ENCODE measurements around the gene CTBS. TPM values are rescaled to one million over a fixed set of nuclear protein-coding genes. Genes with fewer than 3 reads are reported as not detected.

The CTBS gene
- total and polyA plus RNA-seq, 11 donors: 2.5 to 19.9 (median 7.7) TPM

DNA sequence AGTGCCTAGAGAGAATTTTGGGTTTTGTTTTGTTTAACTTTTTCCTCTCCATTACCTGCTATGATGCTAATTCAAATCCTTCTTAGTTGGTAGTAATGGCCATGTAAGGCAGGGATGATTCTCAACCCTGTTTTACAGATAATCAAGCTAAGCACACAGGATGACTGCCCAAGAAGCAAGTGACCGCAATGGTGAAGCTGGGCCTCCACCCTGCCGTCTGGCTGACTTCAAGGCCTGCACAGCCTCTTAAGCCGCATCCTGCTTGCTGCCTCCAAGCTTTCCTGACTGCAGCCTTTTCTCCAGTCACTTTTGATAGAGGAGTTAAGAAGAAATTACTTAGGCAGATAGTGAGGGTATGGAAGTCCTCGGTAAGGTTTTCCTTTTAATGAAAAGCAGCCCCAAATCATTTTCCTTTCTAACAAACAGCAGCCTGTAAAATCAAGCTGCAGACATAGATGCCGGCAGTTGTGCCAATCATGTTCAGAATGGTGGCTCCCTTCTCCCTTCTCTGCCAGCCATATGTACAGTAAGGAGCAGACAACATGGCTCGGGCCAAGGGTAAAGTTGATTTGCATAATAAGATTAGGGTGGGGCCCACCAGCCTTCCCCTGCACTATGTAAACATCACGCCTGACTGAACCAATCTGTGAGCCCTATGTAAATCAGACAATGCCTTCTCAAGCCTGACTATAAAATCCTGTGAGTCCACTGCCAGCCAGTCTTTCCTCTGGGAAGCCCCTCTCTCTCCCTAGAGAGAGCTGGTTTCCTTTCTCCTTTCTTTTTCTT is 8.8 kb upstream of the CTBS start:
- no peaks in the 10 kb centered on the region for H3K36me3 ChIP-seq
- intact Hi-C loops (cut with DNase I): loop anchor here in 2 of 10 donors (10.0 kb wide), 2 partner anchors 62 to 128 kb away; no protein-coding TSS in a partner anchor
- H3K27me3 ChIP-seq: no peaks in the 10 kb centered on the region
- peaks cover 0 to 18% (median 10%) of the 10 kb centered on the region in 12 donors for H3K4me1 ChIP-seq
- no peak for DNase-seq
- ATAC-seq: peak in 2 of 4 donors; percentile 13 to 72
- no peak for TF ChIP-seq CTCF (IDR thresholded peaks at IDR 0.05)
- TF ChIP-seq POLR2A (IDR thresholded peaks at IDR 0.05): no peak
- peak overlapping the region; percentile 7 to 73 (median 53) for H3K27ac ChIP-seq
- 62 to 71% (median 69%) methylated on average over 6 to 7 of the region's 7 CpGs for WGBS, 4 donors
- no peaks in the 10 kb centered on the region for H3K9me3 ChIP-seq
- peak overlapping the region in 2 of 12 donors; percentile 16 to 28 for H3K4me3 ChIP-seq

GRCh38 chr1:84581648-84582047 is 7.4 kb upstream of the CTBS start:
- intact Hi-C loops (cut with DNase I): loop anchor here in 2 of 10 donors (10.0 kb wide), 2 partner anchors 63 to 127 kb away; no protein-coding TSS in a partner anchor
- Histone ChIP-seq H3K27me3 (no peaks in the 10 kb centered on the region), H3K27ac (no peak overlapping the region), H3K4me1 (peaks cover 0 to 18% (median 10%) of the 10 kb centered on the region in 12 donors), H3K4me3 (no peak overlapping the region), H3K9me3 (no peaks in the 10 kb centered on the region), H3K36me3 (no peaks in the 10 kb centered on the region)
- 80 to 97% (median 86%) methylated on average over 3 of the region's 3 CpGs for WGBS, 4 donors
- DNase-seq (no peak), ATAC-seq (no peak)
- no peak for TF ChIP-seq CTCF (IDR thresholded peaks at IDR 0.05)

- Histone ChIP-seq H3K4me3 (peak overlapping the region in 10 of 12 donors; percentile 67 to 92 (median 76)), H3K27ac (peak overlapping the region in 7 of 12 donors; percentile 94 to 100 (median 99)), H3K36me3 (peaks cover 0 to 6% (median 3%) of the 10 kb centered on the region in 9 donors), H3K9me3 (no peaks in the 10 kb centered on the region), H3K27me3 (no peaks in the 10 kb centered on the region), H3K4me1 (peaks cover 0 to 27% (median 14%) of the 10 kb centered on the region in 12 donors)
- no peak for DNase-seq
- 80 to 85% (median 83%) methylated on average over 7 of the region's 7 CpGs for WGBS, 4 donors
- intact Hi-C loops (cut with DNase I): loop anchor here in 8 of 10 donors (2.0 to 10.0 kb wide), 7 partner anchors 46 to 98 kb away; partner anchors contain the start of genes GNG5 (in 7 of the 8), SPATA1 (in 7 of the 8) and RPF1 (in 2 of the 8)
- ATAC-seq: no peak
- no peak for TF ChIP-seq CTCF (IDR thresholded peaks at IDR 0.05)
These were observed 696 bp upstream of the CTBS start for GRCh38 chr1:84574936-84575335.

GRCh38 chr1:84573481-84573966 is 716 bp downstream of the CTBS start:
- WGBS, 4 donors: 8 to 15% (median 12%) methylated on average over 5 of the region's 5 CpGs
- H3K4me1 ChIP-seq: peaks cover 0 to 27% (median 14%) of the 10 kb centered on the region in 12 donors
- peaks cover 0 to 20% (median 15%) of the 10 kb centered on the region in 9 donors for H3K36me3 ChIP-seq
- ATAC-seq (no peak), DNase-seq (no peak)
- H3K27ac ChIP-seq: peak overlapping the region; percentile 90 to 100 (median 97)
- no peaks in the 10 kb centered on the region for H3K27me3 ChIP-seq
- TF ChIP-seq POLR2A (IDR thresholded peaks at IDR 0.05): no peak
- no peak for TF ChIP-seq CTCF (IDR thresholded peaks at IDR 0.05)
- H3K4me3 ChIP-seq: peak overlapping the region; percentile 60 to 92 (median 76)
- no peaks in the 10 kb centered on the region for H3K9me3 ChIP-seq
- intact Hi-C loops (cut with DNase I): loop anchor here in 7 of 10 donors (2.0 to 10.0 kb wide), 6 partner anchors 49 to 96 kb away; partner anchors contain the start of genes GNG5 (in 6 of the 7), SPATA1 (in 6 of the 7) and RPF1 (in 2 of the 7)
